Epithelial cell of prostate (primary cell): ENCODE measurements around the gene NKAP.

Experiments used
- DNase-seq: peaks from one replicate; pipeline ENCODE4 v3.0.0-alpha.2; 2011; ENCODE audit warnings: low read depth, low spot score
- H3K27ac ChIP-seq: fragments of 450-650 bp; 2 replicates; pipeline ENCODE4 v1.5.1; 2017; ENCODE audit warnings: mild to moderate bottlenecking

The NKAP gene

GRCh38 chrX:119871599-119872395, 71.8 kb downstream of the NKAP start, which contains the start of the genes NDUFA1 and RNF113A:
TSS of gene NDUFA1 (plus strand) at chrX:119871832. CDS start at chrX:119871912, 80 bp downstream.
TSS of gene RNF113A (minus strand) at chrX:119871733. CDS start at chrX:119871613, 120 bp downstream.
- peak within 1 kb of the TSS; percentile 88 for H3K27ac ChIP-seq
- DNase-seq: peak; percentile 49

DNA sequence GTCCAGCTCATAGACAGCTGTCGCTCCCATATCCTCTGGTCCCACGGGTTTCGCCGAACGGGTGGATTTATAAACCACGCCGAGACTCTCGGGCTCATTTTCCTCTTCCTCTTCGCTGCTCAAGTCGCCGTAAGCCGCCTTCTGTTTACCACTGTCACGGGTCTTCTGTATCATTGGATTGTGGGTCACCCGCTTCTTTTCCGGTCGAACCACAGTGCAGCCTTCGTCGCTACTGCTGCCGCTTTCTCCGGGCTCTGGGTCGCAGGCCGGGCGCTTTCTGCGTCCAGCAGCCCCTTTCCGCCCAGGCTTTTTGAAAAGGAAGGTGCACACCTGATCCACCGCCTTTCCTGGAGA, 72.3 kb downstream of the NKAP start:
- H3K27ac ChIP-seq: peak overlapping the region; percentile 88
- no peak for DNase-seq
